Heart left ventricle (tissue), 13 donors: Measurements from ENCODE around the gene ST3GAL5.

Source experiments
- POLR2A ChIP-seq, 2 donors: fragments of 450-650 bp; IDR thresholded peaks; one replicate each; pipeline ENCODE4 v1.6.1; 2017; ENCODE audit warnings: antibody characterized with exemption in 2 of 2, mild to moderate bottlenecking in 2 of 2, moderate library complexity in 2 of 2
- TF ChIP-seq, protein P1 (sequence below), 12 donors: fragments of 200-600 bp; sonication (generic) in 4 of 12; IDR thresholded peaks; one replicate each; pipeline versions ENCODE4 v1.5.0 to v1.8.0; 2018 to 2022; ENCODE audit warnings: antibody characterized with exemption in 12 of 12, mild to moderate bottlenecking in 5 of 12
- donor health status: ischemic (EF 13 %, LVEDD 7.1; RV severe dilation, severe dysfunction).
- donor health status: DM: no; HTN: yes; CAD: no.
- donor health status: DM: no; HTN: no; CAD: no.
- donor health status: ischemic (EF 25% LVEDD 6.9; RV normal size, moderate dysfunction).
- donor health status: ischemic (EF 25% LVEDD 5.7; RV mildly dilated, moderate dysfunction).
- donor health status: ischemic (EF 35%, LVEDD 5.7; RV mildly dilated, moderate dysfunction).
- donor health status: nonischemic (EF 11% LVEDD 7.7; RV severe dilation, severe dysfunction).
- donor health status: DM: yes; HTN: yes; CAD: no.
- donor health status: PGD.
- donor health status: ischemic (EF 29% LVEDD 5.4; RV normal size, mild dysfunction).
- donor health status: nonischemic (EF 23%, LVEDD 6.1; RV moderate dilation, normal function).

DNA sequence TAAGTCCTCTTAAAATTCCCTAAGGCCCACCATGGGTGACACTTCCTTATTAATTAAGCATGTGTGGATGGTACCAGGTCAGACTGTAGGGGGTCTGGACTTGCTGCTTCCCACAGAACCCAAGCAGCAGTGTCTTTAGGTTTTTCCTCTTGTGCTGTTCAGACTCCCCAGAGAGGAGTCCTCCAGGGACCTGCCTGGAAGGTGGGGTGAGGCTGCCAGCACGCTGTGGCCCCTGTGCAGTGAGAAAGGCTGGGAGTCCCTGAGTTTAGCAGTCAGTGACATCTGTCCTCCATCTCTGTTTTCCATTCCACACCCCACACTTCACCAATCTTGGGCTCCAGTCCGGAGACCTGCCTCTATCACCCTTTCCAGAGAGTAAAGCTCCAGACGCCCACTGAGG, 18.0 kb upstream of the ST3GAL5 start:
- TF ChIP-seq, protein P1, sequence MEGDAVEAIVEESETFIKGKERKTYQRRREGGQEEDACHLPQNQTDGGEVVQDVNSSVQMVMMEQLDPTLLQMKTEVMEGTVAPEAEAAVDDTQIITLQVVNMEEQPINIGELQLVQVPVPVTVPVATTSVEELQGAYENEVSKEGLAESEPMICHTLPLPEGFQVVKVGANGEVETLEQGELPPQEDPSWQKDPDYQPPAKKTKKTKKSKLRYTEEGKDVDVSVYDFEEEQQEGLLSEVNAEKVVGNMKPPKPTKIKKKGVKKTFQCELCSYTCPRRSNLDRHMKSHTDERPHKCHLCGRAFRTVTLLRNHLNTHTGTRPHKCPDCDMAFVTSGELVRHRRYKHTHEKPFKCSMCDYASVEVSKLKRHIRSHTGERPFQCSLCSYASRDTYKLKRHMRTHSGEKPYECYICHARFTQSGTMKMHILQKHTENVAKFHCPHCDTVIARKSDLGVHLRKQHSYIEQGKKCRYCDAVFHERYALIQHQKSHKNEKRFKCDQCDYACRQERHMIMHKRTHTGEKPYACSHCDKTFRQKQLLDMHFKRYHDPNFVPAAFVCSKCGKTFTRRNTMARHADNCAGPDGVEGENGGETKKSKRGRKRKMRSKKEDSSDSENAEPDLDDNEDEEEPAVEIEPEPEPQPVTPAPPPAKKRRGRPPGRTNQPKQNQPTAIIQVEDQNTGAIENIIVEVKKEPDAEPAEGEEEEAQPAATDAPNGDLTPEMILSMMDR (IDR thresholded peaks at IDR 0.05): no peak
- TF ChIP-seq POLR2A (IDR thresholded peaks at IDR 0.05): no peak
